AG10803 (cell line): Measurements from ENCODE around the gene CSNK2B.

Source experiments
- DNase-seq: peaks from one replicate; pipeline ENCODE4 v3.0.0; 2010; ENCODE audit warnings: low read depth
- H3K4me3 ChIP-seq: 2 replicates; pipeline ENCODE4 v1.5.1; 2011; ENCODE audit warnings: mild to moderate bottlenecking, low read length, control low read depth
- TF ChIP-seq, protein P1 (sequence below): conservative IDR thresholded peaks from 2 replicates; pipeline ENCODE4 v1.5.1; 2011; ENCODE audit warnings: mild to moderate bottlenecking, low read length, control low read depth, inconsistent platforms

The CSNK2B gene

DNA sequence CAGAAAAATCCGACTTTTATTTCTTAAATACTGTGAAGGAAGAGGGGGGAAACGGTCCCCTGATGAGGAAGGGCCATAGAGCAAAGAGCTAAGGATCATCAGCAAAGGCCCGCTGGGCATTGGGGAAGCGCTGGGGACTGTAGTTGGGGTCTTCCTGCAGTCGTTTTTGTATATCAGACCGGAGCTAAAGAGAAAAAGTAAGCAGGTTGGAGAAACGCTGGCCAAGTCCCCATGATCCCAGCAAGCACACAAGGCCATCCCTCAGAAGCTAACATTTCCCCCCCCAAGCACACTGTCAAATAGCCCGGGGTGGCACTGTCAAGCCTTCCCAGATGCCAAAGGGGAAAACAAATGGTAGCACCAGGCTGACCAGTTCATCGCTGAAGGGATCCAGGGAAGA, 26.8 kb upstream of the CSNK2B start:
- TF ChIP-seq, protein P1, sequence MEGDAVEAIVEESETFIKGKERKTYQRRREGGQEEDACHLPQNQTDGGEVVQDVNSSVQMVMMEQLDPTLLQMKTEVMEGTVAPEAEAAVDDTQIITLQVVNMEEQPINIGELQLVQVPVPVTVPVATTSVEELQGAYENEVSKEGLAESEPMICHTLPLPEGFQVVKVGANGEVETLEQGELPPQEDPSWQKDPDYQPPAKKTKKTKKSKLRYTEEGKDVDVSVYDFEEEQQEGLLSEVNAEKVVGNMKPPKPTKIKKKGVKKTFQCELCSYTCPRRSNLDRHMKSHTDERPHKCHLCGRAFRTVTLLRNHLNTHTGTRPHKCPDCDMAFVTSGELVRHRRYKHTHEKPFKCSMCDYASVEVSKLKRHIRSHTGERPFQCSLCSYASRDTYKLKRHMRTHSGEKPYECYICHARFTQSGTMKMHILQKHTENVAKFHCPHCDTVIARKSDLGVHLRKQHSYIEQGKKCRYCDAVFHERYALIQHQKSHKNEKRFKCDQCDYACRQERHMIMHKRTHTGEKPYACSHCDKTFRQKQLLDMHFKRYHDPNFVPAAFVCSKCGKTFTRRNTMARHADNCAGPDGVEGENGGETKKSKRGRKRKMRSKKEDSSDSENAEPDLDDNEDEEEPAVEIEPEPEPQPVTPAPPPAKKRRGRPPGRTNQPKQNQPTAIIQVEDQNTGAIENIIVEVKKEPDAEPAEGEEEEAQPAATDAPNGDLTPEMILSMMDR = no peak
- H3K4me3 ChIP-seq = no peak overlapping the region
- DNase-seq = no peak

DNA sequence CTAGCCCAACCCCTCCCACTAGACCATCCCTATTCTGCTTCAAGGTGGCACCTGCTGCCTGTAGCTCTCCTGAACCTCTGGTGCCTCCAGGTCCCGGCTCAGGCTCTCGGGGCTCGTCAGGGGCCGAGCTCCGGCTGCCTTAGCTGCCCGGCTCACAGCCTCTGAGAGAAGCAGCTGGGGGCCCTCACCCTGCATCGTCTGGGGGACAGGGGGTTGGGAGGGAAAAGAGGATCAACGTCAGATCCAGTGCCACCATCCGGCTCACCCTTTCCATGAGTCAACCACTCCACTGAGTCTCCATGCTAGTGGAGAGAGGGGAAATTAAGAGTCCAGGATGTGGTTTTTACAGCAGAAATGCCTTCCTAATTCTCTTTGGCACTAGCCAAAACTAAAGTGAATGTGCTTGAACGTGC, 26.4 kb upstream of the CSNK2B start:
- no peak overlapping the region for H3K4me3 ChIP-seq
- peak; percentile 69 for DNase-seq
- TF ChIP-seq, protein P1 = no peak

DNA sequence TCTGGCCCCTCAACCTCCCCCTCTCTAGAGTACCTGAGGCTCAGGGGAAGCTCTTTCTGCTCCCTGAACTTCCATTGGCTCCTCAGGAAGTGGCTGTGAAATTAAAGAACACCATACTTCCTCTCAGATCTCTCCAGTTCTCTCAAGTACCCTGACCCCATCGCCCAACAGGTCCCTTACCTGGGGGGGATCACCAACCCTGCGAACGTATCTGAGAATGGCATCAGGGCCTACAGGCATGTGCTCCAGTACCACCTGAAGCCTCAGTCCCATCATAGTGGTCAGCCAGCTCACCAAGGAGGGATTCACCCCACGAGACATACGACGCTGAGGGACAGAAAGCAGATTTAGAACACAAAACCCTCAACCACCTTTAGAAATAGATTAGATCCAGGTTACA, 25.3 kb upstream of the CSNK2B start:
- no peak overlapping the region for H3K4me3 ChIP-seq
- TF ChIP-seq, protein P1 = no peak
- no peak for DNase-seq

DNA sequence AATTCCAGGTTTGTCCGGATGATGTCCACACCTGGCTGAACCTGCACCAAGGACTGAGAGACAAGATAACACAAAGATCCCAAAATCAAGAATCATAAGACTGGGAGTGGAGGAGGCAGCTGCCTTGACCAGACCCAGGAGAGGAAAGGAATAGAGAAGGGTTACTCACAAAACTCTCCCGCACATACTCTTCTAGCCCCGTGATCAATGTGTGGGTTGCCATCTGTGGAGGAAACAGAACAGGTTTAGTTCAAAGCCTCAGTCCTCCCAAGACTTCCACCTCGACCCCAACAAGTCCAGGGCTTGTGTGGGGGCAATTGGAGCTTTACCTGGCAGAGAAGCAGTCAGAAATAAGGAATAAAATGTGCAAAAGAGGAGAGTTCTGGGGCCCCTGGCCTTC, 24.5 kb upstream of the CSNK2B start:
- DNase-seq = no peak
- TF ChIP-seq, protein P1 = no peak
- H3K4me3 ChIP-seq = no peak overlapping the region

DNA sequence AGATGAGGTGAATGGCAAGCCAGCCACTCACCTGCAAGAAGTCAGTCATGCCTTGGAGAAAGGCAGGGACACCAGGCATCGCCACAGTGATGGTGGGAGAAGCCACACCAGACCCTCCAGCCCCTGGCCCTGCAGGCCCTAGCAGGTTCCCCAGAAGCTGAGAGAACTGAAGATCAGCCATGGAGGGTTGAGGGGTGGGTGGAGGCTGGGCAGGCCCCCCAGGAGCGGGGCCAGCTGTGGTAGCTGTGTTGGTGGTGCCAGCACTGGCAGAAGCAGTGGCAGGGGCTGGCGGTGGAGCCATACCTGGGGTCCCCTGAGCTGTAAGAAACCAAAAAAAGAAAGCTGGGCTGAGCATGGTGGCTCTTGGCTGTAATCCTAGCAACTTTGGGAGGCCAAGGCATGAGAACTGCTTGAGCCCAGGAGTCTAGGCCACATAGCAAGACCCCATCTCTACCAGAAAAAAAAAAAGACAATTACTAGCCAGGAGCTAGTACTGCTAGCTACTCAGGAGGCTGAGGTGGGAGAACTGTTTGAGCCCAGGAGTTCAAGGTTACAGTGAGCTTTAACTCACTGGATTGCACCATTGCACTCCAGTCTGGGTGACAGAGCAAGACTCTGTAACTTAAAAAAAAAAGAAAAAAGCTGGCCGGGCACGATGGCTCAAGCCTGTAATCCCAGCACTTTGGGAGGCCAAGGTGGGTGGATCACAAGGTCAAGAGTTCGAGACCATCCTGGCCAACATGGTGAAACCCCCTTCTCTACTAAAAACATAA, 22.9 kb upstream of the CSNK2B start:
- H3K4me3 ChIP-seq = no peak overlapping the region
- DNase-seq = no peak
- TF ChIP-seq, protein P1 = no peak

DNA sequence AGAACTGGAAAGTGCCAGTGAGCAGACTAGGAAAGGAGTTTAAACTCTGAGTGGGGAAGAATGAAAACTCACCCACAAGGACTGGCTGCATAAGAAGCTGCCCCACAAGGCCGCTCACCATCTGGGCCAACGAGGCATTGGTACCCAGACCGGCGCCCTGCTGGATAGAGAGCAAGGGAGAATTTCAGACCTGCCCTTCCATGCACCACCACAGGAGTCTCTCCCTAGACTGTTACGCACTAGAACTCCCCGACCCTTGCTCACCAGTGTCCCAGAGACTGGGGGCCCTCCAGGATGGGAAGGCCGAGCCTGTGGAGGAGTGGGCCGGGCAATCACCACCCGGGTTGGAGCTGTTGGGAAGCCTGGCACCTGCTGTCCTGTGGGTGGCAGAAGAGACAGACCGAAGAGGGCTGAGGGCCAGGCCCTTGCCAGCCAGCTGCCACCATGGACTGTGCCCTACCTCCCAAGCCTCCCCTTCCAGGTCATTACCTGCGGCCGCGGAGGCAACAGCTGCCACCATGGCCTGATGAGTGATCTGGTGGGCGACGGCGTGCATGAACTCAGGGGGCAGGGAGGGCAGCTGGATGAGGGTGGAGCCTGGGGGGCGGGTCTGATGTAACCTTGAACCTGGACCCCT, 21.9 kb upstream of the CSNK2B start:
- DNase-seq = no peak
- TF ChIP-seq, protein P1 = no peak
- no peak overlapping the region for H3K4me3 ChIP-seq

DNA sequence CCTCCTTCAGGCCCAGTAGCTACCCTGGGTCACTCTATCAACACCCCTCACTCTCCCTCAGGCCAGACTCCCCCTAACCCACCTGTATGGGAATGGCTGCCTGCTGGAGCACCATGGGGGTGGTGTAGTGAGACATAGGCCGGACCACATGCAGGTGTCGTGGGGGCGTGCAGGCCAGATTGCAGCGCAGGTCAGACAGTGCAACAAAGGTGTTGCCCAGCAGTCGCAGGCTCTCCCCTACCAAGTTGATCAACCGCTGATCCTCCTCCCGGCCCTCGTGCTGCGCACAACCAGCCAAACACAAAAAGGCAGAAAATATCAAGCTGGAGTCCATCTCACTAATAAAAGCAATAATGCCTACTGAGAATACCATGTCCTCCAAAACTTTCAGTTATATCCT, 20.6 kb upstream of the CSNK2B start:
- TF ChIP-seq, protein P1 = no peak
- DNase-seq = no peak
- no peak overlapping the region for H3K4me3 ChIP-seq
